HG03025 (cell line): ENCODE measurements around the gene TNNI2.

Experiments
- ATAC-seq: cut with Tn5 transposase; IDR thresholded peaks from one replicate; pipeline ENCODE4 v1.9.1; 2021; ENCODE audit warnings: mild to moderate bottlenecking, moderate library complexity; ENCODE audit not compliant: unreplicated experiment, low FRiP score

TNNI2 gene

DNA sequence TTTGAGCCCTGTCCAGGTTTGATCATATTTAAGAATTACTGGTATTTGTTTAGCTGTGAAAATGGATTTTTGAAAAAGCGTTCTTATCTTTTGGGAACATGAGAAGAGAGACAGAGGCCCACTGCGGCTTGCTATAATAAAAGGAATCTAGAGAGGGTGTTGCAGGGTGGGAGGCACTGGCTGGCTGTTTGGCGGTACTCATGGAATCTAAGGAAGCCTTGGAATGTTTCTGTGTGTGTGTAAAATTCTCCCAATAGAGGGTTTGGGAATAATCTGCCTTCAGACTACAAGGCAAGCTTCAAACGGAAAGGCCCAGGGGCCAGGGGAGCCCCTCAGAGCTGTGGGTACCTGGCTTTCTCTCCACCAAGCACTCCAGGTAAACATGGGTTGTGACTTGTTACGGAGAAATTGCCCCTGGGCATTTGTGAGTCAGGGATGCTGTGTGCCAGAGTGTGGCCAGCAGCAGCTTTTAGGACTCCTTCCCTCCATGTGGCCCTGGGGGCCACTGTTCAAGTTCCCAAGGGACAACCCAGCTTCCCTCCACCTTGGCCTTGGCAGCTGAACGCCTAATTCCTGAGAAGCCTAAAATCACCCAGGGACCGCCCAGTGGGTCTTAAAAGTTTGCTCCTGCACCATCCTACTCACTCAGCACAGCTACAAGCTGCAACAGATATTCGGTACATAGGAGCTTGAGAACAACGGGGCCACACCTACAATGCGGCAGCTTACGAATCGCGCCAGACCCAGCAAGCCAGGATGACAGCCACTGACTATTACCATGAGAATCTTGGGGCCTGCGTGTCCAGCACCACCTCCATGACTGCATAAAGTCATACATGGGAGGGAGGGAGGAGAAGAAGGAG, 18.1 kb upstream of the TNNI2 start:
- no peak for ATAC-seq

- no peak for ATAC-seq
Measured at GRCh38 chr11:1821562-1821961, 17.2 kb upstream of the TNNI2 start.

GRCh38 chr11:1822648-1823375, 16.0 kb upstream of the TNNI2 start:
- ATAC-seq = no peak

DNA sequence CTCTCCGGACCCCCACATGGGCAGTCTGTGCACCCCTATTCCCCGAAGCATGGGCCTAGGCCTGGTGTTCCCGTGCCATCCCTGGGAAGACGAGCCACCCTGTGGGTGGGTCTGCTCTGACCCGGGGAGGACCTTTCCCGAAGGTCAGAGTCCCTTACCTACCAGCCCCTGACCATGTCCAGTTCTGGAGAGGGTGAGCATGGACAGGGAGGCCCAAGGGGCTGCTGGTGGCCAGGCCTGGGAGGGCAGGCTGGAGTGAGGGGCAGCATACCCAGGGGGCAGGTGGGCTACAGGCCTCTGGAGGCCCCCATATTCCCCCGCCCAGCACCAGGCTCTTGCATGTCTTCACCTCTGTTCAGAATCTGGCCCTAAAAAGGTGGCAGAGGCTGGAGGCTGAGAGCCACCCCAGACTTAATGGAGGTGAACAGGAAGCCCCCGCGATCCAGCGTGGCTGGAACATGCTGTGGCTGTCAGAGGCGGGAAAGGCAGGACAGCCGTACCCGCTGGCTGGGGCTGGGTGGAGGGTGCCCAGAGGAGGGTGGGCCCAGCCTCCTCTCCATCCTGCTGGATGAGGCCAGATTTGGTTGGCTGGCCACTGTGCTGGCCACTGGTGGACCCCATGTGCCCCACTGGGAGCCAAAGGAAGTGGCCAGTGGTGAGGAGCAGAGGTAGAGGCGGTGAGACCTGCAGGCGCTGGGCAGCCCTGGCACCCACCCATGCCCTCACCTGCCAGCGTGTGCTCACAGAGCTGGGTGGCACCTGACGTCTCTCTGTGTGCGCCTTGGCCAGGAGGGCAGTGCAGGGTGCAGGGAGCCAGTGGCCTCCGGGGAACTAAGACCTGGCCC, 15.2 kb upstream of the TNNI2 start:
- no peak for ATAC-seq

- ATAC-seq = no peak
Measured at GRCh38 chr11:1824221-1825038, 14.4 kb upstream of the TNNI2 start.

GRCh38 chr11:1825039-1825740, 13.6 kb upstream of the TNNI2 start:
- ATAC-seq = no peak

DNA sequence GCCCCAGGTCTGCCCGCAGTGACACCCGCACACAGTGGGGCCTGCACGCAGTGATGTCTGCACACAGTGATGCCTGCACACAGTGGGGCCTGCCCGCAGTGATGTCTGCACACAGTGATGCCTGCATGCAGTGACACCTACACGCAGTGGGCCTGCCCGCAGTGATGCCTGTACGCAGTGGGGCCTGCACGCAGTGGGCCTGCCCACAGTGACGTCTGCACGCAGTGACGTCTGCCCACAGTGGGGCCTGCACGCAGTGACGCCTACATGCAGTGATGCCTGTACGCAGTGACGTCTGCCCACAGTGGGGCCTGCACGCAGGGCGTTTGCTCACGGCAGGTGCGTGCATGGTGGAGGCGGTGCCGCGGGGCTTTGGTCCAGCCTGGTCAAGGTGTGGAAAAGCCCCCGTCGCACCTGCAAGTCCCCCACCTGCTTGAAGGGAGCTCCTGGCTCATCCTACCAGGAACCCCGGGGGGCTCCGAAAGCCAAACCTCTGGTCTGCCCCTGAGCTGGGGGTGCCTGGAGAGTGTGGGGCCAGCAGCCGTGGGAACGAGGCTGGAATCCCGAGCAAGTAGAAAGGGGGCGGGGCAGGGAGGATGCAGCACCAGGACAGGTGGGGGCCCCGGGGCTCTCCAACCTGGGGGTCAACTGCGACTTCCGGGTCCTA, 12.9 kb upstream of the TNNI2 start:
- ATAC-seq = no peak

DNA sequence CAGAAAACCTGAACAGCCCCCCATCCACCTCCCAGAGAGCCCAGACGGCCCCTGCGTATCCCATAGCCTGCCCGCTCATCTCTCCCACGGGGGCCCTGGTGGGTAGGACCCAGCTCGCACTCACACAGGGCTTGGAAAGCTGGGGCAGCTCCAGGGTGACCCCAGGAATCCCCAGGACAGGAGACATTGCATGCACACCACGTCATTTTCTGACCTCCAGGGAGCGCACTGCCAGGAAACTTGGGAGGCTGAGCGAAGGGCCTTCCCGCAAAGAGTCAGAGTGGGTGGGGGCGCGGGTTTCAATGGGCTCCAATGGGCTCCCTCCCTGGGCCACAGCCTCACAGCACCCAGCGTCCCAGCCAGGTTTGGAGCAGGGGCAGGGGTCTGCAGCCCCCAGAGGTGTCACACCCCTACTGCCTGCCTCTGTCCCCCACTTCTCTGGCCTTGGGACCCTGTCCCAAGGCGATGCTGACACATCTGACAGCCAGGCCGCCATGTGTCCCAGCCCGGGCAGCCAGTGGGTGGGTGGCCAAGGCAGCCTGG, 12.2 kb upstream of the TNNI2 start:
- no peak for ATAC-seq

GRCh38 chr11:1827095-1827813, 11.5 kb upstream of the TNNI2 start:
- ATAC-seq = no peak

- ATAC-seq = no peak
Measured at GRCh38 chr11:1827931-1828330, 10.8 kb upstream of the TNNI2 start.

GRCh38 chr11:1828542-1828941, 10.2 kb upstream of the TNNI2 start:
- no peak for ATAC-seq

DNA sequence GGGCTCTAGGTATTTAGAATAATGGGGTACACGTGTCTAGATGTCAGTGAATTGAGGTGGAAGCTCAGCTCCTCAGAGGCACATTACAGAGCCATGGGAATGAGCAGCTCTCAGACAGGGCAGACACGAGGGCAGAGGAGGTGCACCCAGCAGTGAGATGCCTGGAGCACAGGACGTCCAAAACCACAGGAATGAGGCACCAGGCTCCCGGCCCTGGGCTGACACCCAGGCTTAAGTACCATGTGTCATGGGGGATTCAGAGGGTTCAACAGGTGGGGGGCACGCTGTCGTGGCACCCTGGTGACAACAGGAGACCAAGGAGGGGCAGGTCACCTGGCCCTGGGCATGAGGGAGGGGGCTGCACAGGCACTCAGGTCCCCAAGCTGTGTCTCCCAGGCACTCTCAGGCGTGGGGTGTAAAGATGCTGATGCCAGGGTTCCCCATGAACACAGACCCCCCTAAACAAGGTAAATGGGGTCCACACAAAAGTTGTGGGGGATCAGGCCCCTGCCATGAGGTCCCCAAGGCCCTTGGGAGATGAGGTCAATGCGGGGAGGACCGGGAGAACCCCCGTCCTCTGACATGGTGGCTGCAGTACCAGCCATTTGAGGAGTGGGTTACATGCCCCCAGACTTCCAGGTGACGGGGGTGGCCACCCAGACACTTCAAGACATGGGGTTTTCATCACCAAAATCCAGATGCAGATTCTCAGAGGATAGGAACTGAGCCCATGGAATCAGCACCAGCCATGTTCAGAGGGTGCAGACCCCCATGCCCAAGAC, 9.6 kb upstream of the TNNI2 start:
- no peak for ATAC-seq

GRCh38 chr11:1830004-1830321, 8.8 kb upstream of the TNNI2 start:
- no peak for ATAC-seq

GRCh38 chr11:1830322-1831223, 8.2 kb upstream of the TNNI2 start:
- no peak for ATAC-seq

- no peak for ATAC-seq
Measured at GRCh38 chr11:1831338-1832210, 7.2 kb upstream of the TNNI2 start.
